ENCODE data around the gene AGTR1. TPM values are rescaled to one million over a fixed set of nuclear protein-coding genes. Genes with fewer than 3 reads are reported as not detected.
"Not testable (repeated sequence)": the region's sequence is repeated elsewhere in the genome, so short reads cannot be mapped to it uniquely, and the experiment has no call there.

Gene AGTR1
- total and polyA plus RNA-seq, 2 experiments from 2014 or later: 6.1 to 8.0 TPM

DNA sequence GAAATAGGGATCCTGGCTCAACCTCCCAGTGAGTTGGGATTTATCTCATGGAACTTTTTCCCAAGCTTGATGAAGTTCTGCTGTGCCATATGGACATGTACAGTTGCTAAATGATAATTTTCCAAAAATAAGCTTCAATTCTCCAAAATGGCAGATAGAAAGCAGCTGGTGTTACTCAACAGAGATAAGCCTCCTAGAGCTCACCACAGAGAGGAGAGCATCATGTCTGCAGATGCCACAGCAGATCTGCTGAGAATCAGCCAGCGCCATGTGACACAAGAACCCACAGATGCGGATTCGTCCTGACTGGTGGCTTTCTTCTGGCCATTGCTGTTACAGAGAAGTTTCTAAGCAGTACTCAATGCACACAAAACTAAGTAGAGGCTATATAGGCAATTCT, 50.6 kb downstream of the AGTR1 start:
- WGBS (ENCODE audit: low lambda C conversion rate, missing lambda C conversion rate): 79% methylated on average over 3 of the region's 3 CpGs
- Histone ChIP-seq H3K79me2 (no peaks in the 10 kb centered on the region), H3K36me3 (replicated peaks; ENCODE audit: insufficient read depth, low read depth) (no peaks in the 10 kb centered on the region), H3K4me3 (no peak overlapping the region), H4K20me1 (ENCODE audit: insufficient read depth, poor library complexity, severe bottlenecking) (no peaks in the 10 kb centered on the region), H3K4me2 (no peak overlapping the region), H3K27me3 (no peaks in the 10 kb centered on the region), H3K4me1 (ENCODE audit: insufficient read depth) (no peaks in the 10 kb centered on the region), H3K27ac (no peak overlapping the region), H3K9me3 (ENCODE audit: low read depth) (no peaks in the 10 kb centered on the region), H2AFZ (no peak overlapping the region), H3K9me2 (replicated peaks; ENCODE audit: insufficient read depth) (no peaks in the 10 kb centered on the region)
- DNase-seq (ENCODE audit: low spot score): no peak
- no peak for TF ChIP-seq EZH2 (IDR thresholded peaks at IDR 0.05; ENCODE audit: borderline replicate concordance)
- TF ChIP-seq, protein P1, sequence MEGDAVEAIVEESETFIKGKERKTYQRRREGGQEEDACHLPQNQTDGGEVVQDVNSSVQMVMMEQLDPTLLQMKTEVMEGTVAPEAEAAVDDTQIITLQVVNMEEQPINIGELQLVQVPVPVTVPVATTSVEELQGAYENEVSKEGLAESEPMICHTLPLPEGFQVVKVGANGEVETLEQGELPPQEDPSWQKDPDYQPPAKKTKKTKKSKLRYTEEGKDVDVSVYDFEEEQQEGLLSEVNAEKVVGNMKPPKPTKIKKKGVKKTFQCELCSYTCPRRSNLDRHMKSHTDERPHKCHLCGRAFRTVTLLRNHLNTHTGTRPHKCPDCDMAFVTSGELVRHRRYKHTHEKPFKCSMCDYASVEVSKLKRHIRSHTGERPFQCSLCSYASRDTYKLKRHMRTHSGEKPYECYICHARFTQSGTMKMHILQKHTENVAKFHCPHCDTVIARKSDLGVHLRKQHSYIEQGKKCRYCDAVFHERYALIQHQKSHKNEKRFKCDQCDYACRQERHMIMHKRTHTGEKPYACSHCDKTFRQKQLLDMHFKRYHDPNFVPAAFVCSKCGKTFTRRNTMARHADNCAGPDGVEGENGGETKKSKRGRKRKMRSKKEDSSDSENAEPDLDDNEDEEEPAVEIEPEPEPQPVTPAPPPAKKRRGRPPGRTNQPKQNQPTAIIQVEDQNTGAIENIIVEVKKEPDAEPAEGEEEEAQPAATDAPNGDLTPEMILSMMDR (IDR thresholded peaks at IDR 0.05; ENCODE audit: poor library complexity): no peak
- no peak for TF ChIP-seq EZH2phosphoT487 (IDR thresholded peaks at IDR 0.05; ENCODE audit: low read depth, severe bottlenecking, unreplicated experiment)

DNA sequence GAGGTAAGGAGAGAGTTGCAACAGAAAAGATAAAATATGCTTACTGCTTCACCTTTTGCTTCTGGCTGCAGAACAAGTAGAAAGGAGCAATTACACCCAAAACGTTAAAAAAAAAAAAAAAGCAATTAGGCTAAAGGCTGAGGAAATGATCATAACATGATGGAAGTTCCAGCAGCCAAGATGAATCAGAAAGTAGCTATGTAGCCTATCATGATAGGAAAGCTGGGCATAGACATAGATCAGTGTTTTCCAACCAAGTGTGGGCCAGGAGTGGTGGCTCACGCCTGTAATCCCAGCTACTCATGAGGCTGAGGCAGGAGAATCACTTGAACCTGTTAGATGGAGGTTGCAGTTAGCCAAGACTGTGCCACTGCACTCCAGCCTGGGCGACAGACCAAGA, 52.6 kb downstream of the AGTR1 start:
- Histone ChIP-seq H3K4me2 (no peak overlapping the region), H3K79me2 (no peaks in the 10 kb centered on the region), H3K4me1 (ENCODE audit: insufficient read depth) (no peaks in the 10 kb centered on the region), H4K20me1 (ENCODE audit: insufficient read depth, poor library complexity, severe bottlenecking) (no peaks in the 10 kb centered on the region), H3K9me3 (ENCODE audit: low read depth) (no peaks in the 10 kb centered on the region), H3K9me2 (replicated peaks; ENCODE audit: insufficient read depth) (no peaks in the 10 kb centered on the region), H3K27ac (no peak overlapping the region), H3K4me3 (no peak overlapping the region), H3K27me3 (no peaks in the 10 kb centered on the region), H3K36me3 (replicated peaks; ENCODE audit: insufficient read depth, low read depth) (no peaks in the 10 kb centered on the region), H2AFZ (no peak overlapping the region)
- 76% methylated on average over 3 of the region's 3 CpGs for WGBS (ENCODE audit: low lambda C conversion rate, missing lambda C conversion rate)
- TF ChIP-seq EZH2 (IDR thresholded peaks at IDR 0.05; ENCODE audit: borderline replicate concordance): no peak
- no peak for DNase-seq (ENCODE audit: low spot score)

- H3K4me3 ChIP-seq: no peak overlapping the region
- DNase-seq (ENCODE audit: low spot score): no peak
- H3K27me3 ChIP-seq: no peaks in the 10 kb centered on the region
- no peak overlapping the region for H2AFZ ChIP-seq
- no peaks in the 10 kb centered on the region for H4K20me1 ChIP-seq (ENCODE audit: insufficient read depth, poor library complexity, severe bottlenecking)
- no peak overlapping the region for H3K27ac ChIP-seq
- TF ChIP-seq, protein P1 (IDR thresholded peaks at IDR 0.05; ENCODE audit: poor library complexity): no peak
- TF ChIP-seq EZH2phosphoT487 (IDR thresholded peaks at IDR 0.05; ENCODE audit: low read depth, severe bottlenecking, unreplicated experiment) (no peak), EZH2 (IDR thresholded peaks at IDR 0.05; ENCODE audit: borderline replicate concordance) (no peak)
- H3K4me2 ChIP-seq: no peak overlapping the region
- WGBS (ENCODE audit: low lambda C conversion rate, missing lambda C conversion rate): 93% methylated on average over 3 of the region's 3 CpGs
- no peaks in the 10 kb centered on the region for H3K9me2 ChIP-seq (replicated peaks; ENCODE audit: insufficient read depth)
- H3K79me2 ChIP-seq: no peaks in the 10 kb centered on the region
- H3K36me3 ChIP-seq (replicated peaks; ENCODE audit: insufficient read depth, low read depth): no peaks in the 10 kb centered on the region
- no peaks in the 10 kb centered on the region for H3K4me1 ChIP-seq (ENCODE audit: insufficient read depth)
- no peaks in the 10 kb centered on the region for H3K9me3 ChIP-seq (ENCODE audit: low read depth)
Observed at GRCh38 chr3:148751461-148751860, 53.8 kb downstream of the AGTR1 start.

- H3K79me2 ChIP-seq; H4K20me1 ChIP-seq (ENCODE audit: insufficient read depth, poor library complexity, severe bottlenecking); H3K9me2 ChIP-seq (replicated peaks; ENCODE audit: insufficient read depth); H3K9me3 ChIP-seq (ENCODE audit: low read depth); H2AFZ ChIP-seq; H3K27ac ChIP-seq; H3K4me1 ChIP-seq (ENCODE audit: insufficient read depth); H3K36me3 ChIP-seq (replicated peaks; ENCODE audit: insufficient read depth, low read depth); DNase-seq (ENCODE audit: low spot score); H3K4me3 ChIP-seq; H3K4me2 ChIP-seq; H3K27me3 ChIP-seq: not testable (repeated sequence)
- WGBS (ENCODE audit: low lambda C conversion rate, missing lambda C conversion rate): 87% methylated on average over 5 of the region's 5 CpGs
Observed at GRCh38 chr3:148753385-148753784, 55.7 kb downstream of the AGTR1 start.

DNA sequence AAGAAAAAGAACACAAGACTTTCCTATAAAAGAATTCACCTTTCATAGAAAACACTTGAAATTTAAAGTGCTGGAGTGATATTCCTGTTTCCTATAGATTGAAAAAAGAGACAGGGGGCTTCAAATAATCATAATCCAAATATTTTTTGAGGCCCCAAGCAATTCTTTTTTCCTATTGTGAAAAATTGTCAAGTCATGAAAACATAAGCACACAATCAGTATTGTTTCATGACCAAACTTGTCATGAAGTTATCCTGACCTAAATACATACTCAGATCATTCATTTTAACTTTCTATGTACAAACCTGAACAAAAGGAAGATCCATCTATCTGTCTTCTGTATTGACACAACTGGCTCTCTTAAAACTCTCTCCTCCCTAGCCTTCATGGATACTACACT, 57.9 kb downstream of the AGTR1 start:
- H2AFZ ChIP-seq: no peak overlapping the region
- H4K20me1 ChIP-seq (ENCODE audit: insufficient read depth, poor library complexity, severe bottlenecking): no peaks in the 10 kb centered on the region
- H3K4me2 ChIP-seq: no peak overlapping the region
- H3K4me3 ChIP-seq: no peak overlapping the region
- no peaks in the 10 kb centered on the region for H3K36me3 ChIP-seq (replicated peaks; ENCODE audit: insufficient read depth, low read depth)
- TF ChIP-seq, protein P1 (IDR thresholded peaks at IDR 0.05; ENCODE audit: poor library complexity): no peak
- H3K9me3 ChIP-seq (ENCODE audit: low read depth): no peaks in the 10 kb centered on the region
- no peaks in the 10 kb centered on the region for H3K9me2 ChIP-seq (replicated peaks; ENCODE audit: insufficient read depth)
- DNase-seq (ENCODE audit: low spot score): no peak
- H3K27me3 ChIP-seq: no peaks in the 10 kb centered on the region
- H3K4me1 ChIP-seq (ENCODE audit: insufficient read depth): no peaks in the 10 kb centered on the region
- no peak overlapping the region for H3K27ac ChIP-seq
- H3K79me2 ChIP-seq: no peaks in the 10 kb centered on the region
